Heart right ventricle (tissue), 16 donors: ENCODE data around the gene EXD3. TPM values are rescaled to one million over a fixed set of nuclear protein-coding genes. Genes with fewer than 3 reads are reported as not detected.

Experiments used
- ATAC-seq, 8 donors: fragments of 200-7000 bp; cut with Tn5 transposase; one replicate each; pipeline ENCODE4 v1.9.1; 2020; ENCODE audit warnings: mild to moderate bottlenecking in 8 of 8, moderate library complexity in 8 of 8, moderate number of reproducible peaks in 1 of 8
- DNase-seq, 2 donors: peaks; one replicate each; pipeline ENCODE4 v3.0.0-alpha.2; 2020
- H3K27ac ChIP-seq, 10 donors: fragments of 200-600 bp; sonication (generic) in 2 of 10; one replicate each; pipeline versions ENCODE4 v1.5.0 to v1.8.0; 2020 to 2022; ENCODE audit warnings: mild to moderate bottlenecking in 3 of 10
- H3K27me3 ChIP-seq, 7 donors: fragments of 200-600 bp; one replicate each; pipeline ENCODE4 v1.8.0; 2021 to 2022; ENCODE audit warnings: mild to moderate bottlenecking in 2 of 7
- H3K36me3 ChIP-seq, 9 donors: fragments of 200-600 bp; sonication (generic) in 1 of 9; one replicate each; pipeline versions ENCODE4 v1.5.0 to v1.8.0; 2020 to 2022; ENCODE audit warnings: mild to moderate bottlenecking in 2 of 9
- H3K4me1 ChIP-seq, 9 donors: fragments of 200-600 bp; sonication (generic) in 1 of 9; one replicate each; pipeline versions ENCODE4 v1.5.0 to v1.8.0; 2020 to 2022; ENCODE audit warnings: mild to moderate bottlenecking in 4 of 9
- H3K4me3 ChIP-seq, 10 donors: fragments of 200-600 bp; sonication (generic) in 2 of 10; one replicate each; pipeline versions ENCODE4 v1.5.0 to v1.8.0; 2020 to 2022; ENCODE audit warnings: mild to moderate bottlenecking in 7 of 10, moderate library complexity in 2 of 10
- H3K9me3 ChIP-seq, 11 donors: fragments of 200-600 bp in 10 of 11; sonication (generic) in 2 of 11; one replicate each; pipeline versions ENCODE4 v1.5.0 to v1.8.0; 2013 to 2022; ENCODE audit warnings: mild to moderate bottlenecking in 2 of 11, control low read depth in 1 of 11, moderate library complexity in 1 of 11
- WGBS, 2 donors: extraction: QIAGEN DNeasy Blood & Tissue Kit; methylation state at CpG; one replicate each; pipeline ENCODE4 v1.1.7; 2013; ENCODE audit warnings: inconsistent platforms in 1 of 2; 5-methylcytosine and 5-hydroxymethylcytosine counted together
- intact Hi-C, 10 donors: fragments of 100-400 bp; cut with DNase I; formaldehyde crosslinking; loops; one replicate each; pipeline versions ENCODE4 v1.11.1 to v1.14.2; 2022
- polyA plus RNA-seq, 2 donors: library from polyadenylated mRNA; stranded (reverse); fragments of 200-250 nt; gene quantifications; one replicate each; pipeline ENCODE4 v1.2.3, GENCODE V29; 2013
- total RNA-seq, 10 donors: library from RNA; stranded (reverse); fragmentation: NEBNext Ultra II Directional in 3 of 10; extraction: Animal tissue kit (Norgen Biotek cat#: 25700) in 3 of 10; gene quantifications; one replicate each; pipeline versions ENCODE4 v1.2.1 to v1.2.4, GENCODE V29; 2021 to 2023
- TF ChIP-seq, protein P1 (sequence below), 9 donors: fragments of 200-600 bp; sonication (generic) in 2 of 9; IDR thresholded peaks; one replicate each; pipeline versions ENCODE4 v1.5.0 to v1.8.0; 2021 to 2022; ENCODE audit warnings: antibody characterized with exemption in 9 of 9, mild to moderate bottlenecking in 5 of 9, moderate library complexity in 1 of 9
- donor health status: Arrhythmogenic right ventricular cardiomyopathy.
- donor health status: ischemic (EF 13 %, LVEDD 7.1; RV severe dilation, severe dysfunction).
- donor health status: healthy with polysubstance abuse.
- donor health status: DM: no; HTN: yes; CAD: no.
- donor health status: DM: no; HTN: no; CAD: no.
- donor health status: ischemic (EF 25% LVEDD 6.9; RV normal size, moderate dysfunction).
- donor health status: ischemic (EF 25% LVEDD 5.7; RV mildly dilated, moderate dysfunction).
- donor health status: healthy.
- donor health status: DM: yes; HTN: yes; CAD: no.
- donor health status: Ischemic cardiomyopathy.
- donor health status: ischemic (EF 35%, LVEDD 5.7; RV mildly dilated, moderate dysfunction).
- donor health status: nonischemic (EF 11% LVEDD 7.7; RV severe dilation, severe dysfunction).
- donor health status: DM: yes; HTN: yes; CAD: no.
- donor health status: PGD.
- donor health status: ischemic (EF 29% LVEDD 5.4; RV normal size, mild dysfunction).
- donor health status: nonischemic (EF 23%, LVEDD 6.1; RV moderate dilation, normal function).

Gene EXD3
- total and polyA plus RNA-seq, 12 donors = 5.8 to 33.0 (median 9.2) TPM

DNA sequence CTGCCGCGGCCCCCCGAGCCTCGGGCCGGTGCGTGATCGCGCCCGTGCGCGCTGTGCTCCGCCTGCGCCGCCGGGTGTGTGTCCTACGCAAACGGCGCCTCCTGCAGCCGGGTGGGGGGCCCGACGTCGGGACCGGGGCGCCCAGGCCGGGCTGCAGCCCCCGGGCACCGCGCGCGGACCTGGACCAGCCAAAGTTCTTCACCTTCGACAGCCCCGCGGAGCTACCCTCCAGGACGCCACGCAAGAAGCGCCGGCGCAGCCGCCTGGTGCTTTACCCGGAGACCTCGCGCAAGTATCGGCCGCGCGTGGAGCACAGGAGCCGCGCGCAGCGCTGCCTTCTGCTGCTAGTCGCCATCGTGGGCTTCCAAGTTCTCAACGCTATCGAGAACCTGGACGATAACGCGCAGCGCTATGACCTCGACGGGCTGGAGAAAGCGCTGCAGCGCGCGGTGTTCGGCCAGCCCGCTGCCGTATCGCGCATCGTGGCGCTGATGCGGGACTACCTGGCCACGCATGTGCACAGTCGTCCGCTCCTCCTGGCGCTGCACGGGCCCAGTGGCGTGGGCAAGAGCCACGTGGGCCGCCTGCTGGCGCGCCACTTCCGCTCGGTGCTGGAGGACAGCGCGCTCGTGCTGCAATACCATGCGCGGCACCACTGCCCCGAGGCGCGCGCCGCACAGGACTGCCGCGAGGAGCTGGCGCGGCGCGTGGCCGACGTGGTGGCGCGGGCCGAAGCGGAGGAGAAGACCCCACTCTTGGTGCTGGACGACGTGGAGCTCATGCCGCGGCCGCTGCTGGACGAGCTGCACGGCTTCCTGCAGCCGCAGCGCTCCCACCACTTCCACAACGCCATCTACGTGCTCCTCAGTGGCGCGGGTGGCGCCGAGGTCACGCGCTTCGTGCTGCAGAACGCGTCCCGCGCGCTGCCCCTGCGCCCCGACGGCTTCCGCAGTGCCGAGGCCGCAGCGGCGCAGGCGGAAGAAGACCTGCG lies 143.9 kb downstream of the EXD3 start:
- 72 to 74% methylated on average over 133 to 139 of the region's 139 CpGs for WGBS, 2 donors
- intact Hi-C loops = no loop called here
- Histone ChIP-seq H3K4me3 (peak overlapping the region in 9 of 10 donors; percentile 37 to 70 (median 63)), H3K9me3 (no peaks in the 10 kb centered on the region), H3K27ac (peak overlapping the region; percentile 91 to 100 (median 98)), H3K4me1 (peaks cover 28 to 81% (median 53%) of the 10 kb centered on the region in 9 donors), H3K36me3 (peaks cover 0 to 52% (median 3%) of the 10 kb centered on the region in 9 donors), H3K27me3 (no peaks in the 10 kb centered on the region)
- no peak for ATAC-seq
- TF ChIP-seq, protein P1, sequence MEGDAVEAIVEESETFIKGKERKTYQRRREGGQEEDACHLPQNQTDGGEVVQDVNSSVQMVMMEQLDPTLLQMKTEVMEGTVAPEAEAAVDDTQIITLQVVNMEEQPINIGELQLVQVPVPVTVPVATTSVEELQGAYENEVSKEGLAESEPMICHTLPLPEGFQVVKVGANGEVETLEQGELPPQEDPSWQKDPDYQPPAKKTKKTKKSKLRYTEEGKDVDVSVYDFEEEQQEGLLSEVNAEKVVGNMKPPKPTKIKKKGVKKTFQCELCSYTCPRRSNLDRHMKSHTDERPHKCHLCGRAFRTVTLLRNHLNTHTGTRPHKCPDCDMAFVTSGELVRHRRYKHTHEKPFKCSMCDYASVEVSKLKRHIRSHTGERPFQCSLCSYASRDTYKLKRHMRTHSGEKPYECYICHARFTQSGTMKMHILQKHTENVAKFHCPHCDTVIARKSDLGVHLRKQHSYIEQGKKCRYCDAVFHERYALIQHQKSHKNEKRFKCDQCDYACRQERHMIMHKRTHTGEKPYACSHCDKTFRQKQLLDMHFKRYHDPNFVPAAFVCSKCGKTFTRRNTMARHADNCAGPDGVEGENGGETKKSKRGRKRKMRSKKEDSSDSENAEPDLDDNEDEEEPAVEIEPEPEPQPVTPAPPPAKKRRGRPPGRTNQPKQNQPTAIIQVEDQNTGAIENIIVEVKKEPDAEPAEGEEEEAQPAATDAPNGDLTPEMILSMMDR (IDR thresholded peaks at IDR 0.05) = no peak
- DNase-seq = peak in 1 of 2 donors; percentile 22

DNA sequence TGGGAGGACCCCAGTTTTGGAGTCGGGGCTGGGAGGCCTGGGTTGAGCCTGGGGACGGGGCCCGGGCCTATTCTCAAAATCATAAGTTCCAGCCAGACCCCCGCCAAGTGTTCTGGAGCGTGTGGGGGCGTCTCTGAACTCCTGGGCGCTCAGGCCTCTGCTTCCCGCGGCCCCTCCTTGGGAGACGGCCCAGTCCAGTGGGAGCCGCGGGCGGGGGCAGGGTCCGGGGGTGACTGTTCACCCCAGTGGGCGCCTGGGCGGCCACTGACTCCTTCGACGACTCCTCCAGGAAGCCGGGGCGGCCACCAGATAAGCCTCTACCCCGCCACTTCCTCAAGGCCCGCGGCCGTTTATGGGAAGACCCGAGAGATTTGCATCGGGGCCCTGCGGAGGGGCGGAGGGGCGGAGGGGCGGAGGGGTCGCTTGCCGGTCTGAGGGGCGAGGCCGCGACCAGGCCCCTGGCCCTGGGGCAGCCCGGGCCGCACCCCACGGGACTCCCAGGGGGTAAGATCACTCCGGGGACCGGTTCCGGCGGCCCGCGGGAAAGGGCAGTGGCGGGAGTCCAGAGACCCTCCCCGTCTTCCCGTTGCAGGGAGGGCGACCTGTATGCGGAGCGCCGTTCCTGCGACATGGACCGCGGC lies 144.8 kb downstream of the EXD3 start:
- Histone ChIP-seq H3K27ac (peak overlapping the region; percentile 91 to 100 (median 98)), H3K4me3 (peak overlapping the region; percentile 37 to 70 (median 60)), H3K36me3 (peaks cover 0 to 51% (median 7%) of the 10 kb centered on the region in 9 donors), H3K9me3 (no peaks in the 10 kb centered on the region), H3K27me3 (no peaks in the 10 kb centered on the region), H3K4me1 (peaks cover 30 to 82% (median 57%) of the 10 kb centered on the region in 9 donors)
- peak; percentile 35 to 62 for DNase-seq
- TF ChIP-seq, protein P1 (IDR thresholded peaks at IDR 0.05) = no peak
- 2 to 8% methylated on average over 54 of the region's 54 CpGs for WGBS, 2 donors
- intact Hi-C loops = no loop called here
- peak; percentile 1 to 34 (median 10) for ATAC-seq

DNA sequence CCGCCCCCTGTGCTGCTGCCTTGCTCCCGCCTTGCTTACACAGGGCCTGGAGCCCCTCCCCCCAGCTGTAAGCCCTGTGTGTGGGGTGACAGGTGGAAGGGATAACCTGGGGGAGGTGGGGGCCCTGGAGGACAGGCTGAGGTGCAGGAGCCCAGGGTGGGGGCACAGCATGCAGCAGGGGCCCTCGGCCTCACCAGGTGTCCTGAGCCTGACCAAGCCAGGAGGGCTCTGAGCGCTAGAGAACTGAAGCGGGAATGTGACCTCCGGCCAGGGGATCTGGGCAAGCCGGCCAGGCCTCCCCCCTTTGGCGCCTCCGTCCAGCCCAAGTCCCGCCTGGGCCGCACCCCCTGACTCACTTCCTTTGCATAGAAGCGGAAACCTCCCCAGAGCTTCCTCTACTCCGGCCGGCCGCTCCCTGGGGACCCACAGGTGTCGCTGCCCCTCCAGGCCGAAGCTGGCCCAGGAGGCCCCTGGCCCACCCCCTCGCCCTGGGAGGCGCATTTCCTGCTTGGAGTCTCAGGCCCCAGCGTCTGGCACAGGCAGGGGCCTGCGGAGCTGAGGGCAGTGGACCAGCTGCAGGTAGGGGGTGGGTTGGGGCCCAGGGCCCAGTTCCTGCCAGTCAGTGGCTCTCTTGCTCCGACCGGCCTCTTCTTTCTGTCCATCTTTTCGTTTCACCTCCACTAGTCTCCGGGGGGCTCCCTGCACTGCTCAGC lies 145.5 kb downstream of the EXD3 start, which contains the start of gene TOR4A:
Gene TOR4A (plus strand): TSS at position 398 of the 713 bp plus-strand sequence. CDS start 964 bp downstream, outside the sequence.
- H3K4me3 ChIP-seq = peak within 1 kb of the TSS; percentile 37 to 70 (median 60)
- peak; percentile 90 to 95 for DNase-seq
- TF ChIP-seq, protein P1 (IDR thresholded peaks at IDR 0.05) = peak in 5 of 9 donors; percentile 26 to 50 (median 38)
- H3K27me3 ChIP-seq = no peaks in the 10 kb centered on the region
- H3K4me1 ChIP-seq = peaks cover 30 to 80% (median 58%) of the 10 kb centered on the region in 9 donors
- ATAC-seq = peak; percentile 73 to 92 (median 84)
- intact Hi-C loops = no loop called here
- peaks cover 3 to 51% (median 14%) of the 10 kb centered on the region in 9 donors for H3K36me3 ChIP-seq
- H3K27ac ChIP-seq = peak within 1 kb of the TSS; percentile 91 to 100 (median 98)
- H3K9me3 ChIP-seq = no peaks in the 10 kb centered on the region
- WGBS, 2 donors = 1 to 5% methylated on average over 25 of the region's 25 CpGs
